Gastrocnemius medialis (tissue), 4 donors: Measurements from ENCODE around the gene HLA-DMA. TPM values are rescaled to one million over a fixed set of nuclear protein-coding genes. Genes with fewer than 3 reads are reported as not detected.
A peak's percentile ranks its signal among the peaks of the same experiment; 100 is the strongest.

Experiments
- ATAC-seq, 2 donors: fragments of 150-250 bp; one replicate each; pipeline ENCODE4 v1.9.1; 2016
- DNase-seq, 2 donors: peaks; one replicate each; pipeline ENCODE4 v3.0.0-alpha.2; 2019
- H3K27ac ChIP-seq, 4 donors: fragments of 200-600 bp; sonication (generic); 1 replicate in 1 of 4; 2 replicates in 3 of 4; pipeline ENCODE4 v1.5.1; 2016 to 2018; ENCODE audit warnings: mild to moderate bottlenecking in 2 of 4, moderate library complexity in 1 of 4
- H3K27me3 ChIP-seq, 3 donors: fragments of 200-600 bp; sonication (generic) in 2 of 3; 1 replicate in 1 of 3; 2 replicates in 2 of 3; pipeline versions ENCODE4 v1.5.1 to v1.6.0; 2016 to 2019; ENCODE audit warnings: mild to moderate bottlenecking in 1 of 3, moderate library complexity in 1 of 3
- H3K36me3 ChIP-seq, 2 donors: fragments of 200-600 bp; sonication (generic) in 1 of 2; one replicate each; pipeline ENCODE4 v1.5.1; 2017 to 2018
- H3K4me1 ChIP-seq, 2 donors: fragments of 200-600 bp; sonication (generic) in 1 of 2; one replicate each; pipeline ENCODE4 v1.5.1; 2016 to 2017; ENCODE audit warnings: mild to moderate bottlenecking in 2 of 2
- H3K4me3 ChIP-seq, 4 donors: fragments of 200-600 bp; sonication (generic) in 3 of 4; 1 replicate in 1 of 4; 2 replicates in 3 of 4; pipeline ENCODE4 v1.5.1; 2016 to 2019; ENCODE audit warnings: mild to moderate bottlenecking in 2 of 4
- H3K9me3 ChIP-seq, 3 donors: fragments of 200-600 bp; sonication (generic) in 2 of 3; 1 replicate in 1 of 3; 2 replicates in 2 of 3; pipeline ENCODE4 v1.5.1; 2016 to 2019
- CTCF ChIP-seq, 5 experiments: fragments of 450-650 bp in 3 of 5; fragments of 200-600 bp in 2 of 5; sonication (generic) in 2 of 5; IDR thresholded peaks in 4 of 5; conservative IDR thresholded peaks in 1 of 5; 1 replicate in 4 of 5; 2 replicates in 1 of 5; pipeline ENCODE4 v1.5.1; 2016 to 2019; ENCODE audit warnings: antibody characterized with exemption in 5 of 5, mild to moderate bottlenecking in 3 of 5, moderate library complexity in 3 of 5
- POLR2A ChIP-seq, 2 donors: fragments of 450-650 bp; IDR thresholded peaks; one replicate each; pipeline ENCODE4 v1.6.1; 2017; ENCODE audit warnings: antibody characterized with exemption in 2 of 2, mild to moderate bottlenecking in 2 of 2, moderate library complexity in 2 of 2
- in situ Hi-C, 4 donors: fragments of 200-750 bp; cut with MboI; loops; one replicate each; pipeline versions ENCODE4 v1.15.0 to v1.8.0; 2017; ENCODE audit warnings: low sequenced_read_pairs in 4 of 4
- intact Hi-C: fragments of 100-400 bp; cut with DNase I; formaldehyde crosslinking; loops from one replicate; pipeline ENCODE4 v1.15.1; 2023; ENCODE audit warnings: low total_unique reads
- total RNA-seq, 4 donors: library from RNA; depleted of rRNA; stranded (reverse); fragments of >200 nt; gene quantifications; one replicate each; pipeline versions ENCODE4 v1.1.0 to v1.2.3, GENCODE V29; 2016

Gene HLA-DMA
- total RNA-seq, 4 donors from 2014 or later = 3.6 to 22.8 (median 6.3) TPM

GRCh38 chr6:32936239-32937152, 16.4 kb downstream of the HLA-DMA start:
- H3K4me1 ChIP-seq = peaks cover 0 to 11% of the 10 kb centered on the region in 2 donors
- no peaks in the 10 kb centered on the region for H3K27me3 ChIP-seq
- intact Hi-C loops = no loop called here

GRCh38 chr6:32935551-32936238, 17.2 kb downstream of the HLA-DMA start:
- no peak overlapping the region for H3K4me3 ChIP-seq
- H3K36me3 ChIP-seq = no peaks in the 10 kb centered on the region
- DNase-seq (no peak), ATAC-seq (no peak)
- H3K9me3 ChIP-seq = no peaks in the 10 kb centered on the region
- peaks cover 0 to 3% of the 10 kb centered on the region in 2 donors for H3K4me1 ChIP-seq
- no peaks in the 10 kb centered on the region for H3K27me3 ChIP-seq
- intact Hi-C loops (no loop called here), in situ Hi-C loops (loop anchor here in 2 of 4 donors (5.0 to 10.0 kb wide), 3 partner anchors 42 to 52 kb away; no protein-coding TSS in a partner anchor)
- H3K27ac ChIP-seq = no peak overlapping the region
- no peak for TF ChIP-seq POLR2A (IDR thresholded peaks at IDR 0.05)

More at GRCh38 chr6:32936239-32937152, 16.4 kb downstream of the HLA-DMA start:
- no peak for ATAC-seq
- no peaks in the 10 kb centered on the region for H3K9me3 ChIP-seq
- H3K4me3 ChIP-seq = no peak overlapping the region
- DNase-seq = no peak
- no peaks in the 10 kb centered on the region for H3K36me3 ChIP-seq
- H3K27ac ChIP-seq = peak overlapping the region in 1 of 4 donors; percentile 10
- TF ChIP-seq CTCF (IDR thresholded peaks at IDR 0.05 in 4 of 5, conservative IDR thresholded peaks at IDR 0.05 in 1 of 5) = no peak
- TF ChIP-seq POLR2A (IDR thresholded peaks at IDR 0.05) = no peak
- in situ Hi-C loops = loop anchor here in 2 of 4 donors (5.0 to 10.0 kb wide), 3 partner anchors 41 to 52 kb away; no protein-coding TSS in a partner anchor

GRCh38 chr6:32933661-32934085, 19.2 kb downstream of the HLA-DMA start:
- Histone ChIP-seq H3K4me1 (no peaks in the 10 kb centered on the region), H3K4me3 (no peak overlapping the region), H3K27me3 (no peaks in the 10 kb centered on the region), H3K9me3 (no peaks in the 10 kb centered on the region), H3K27ac (no peak overlapping the region), H3K36me3 (no peaks in the 10 kb centered on the region)
- in situ Hi-C loops = loop anchor here in 2 of 4 donors (10.0 kb wide), 1 partner anchor 49 kb away; no protein-coding TSS in a partner anchor
- peak; percentile 54 to 77 for ATAC-seq
- no peak for TF ChIP-seq POLR2A (IDR thresholded peaks at IDR 0.05)
- peak; percentile 74 to 88 (median 86) for TF ChIP-seq CTCF (IDR thresholded peaks at IDR 0.05 in 4 of 5, conservative IDR thresholded peaks at IDR 0.05 in 1 of 5)
- peak; percentile 33 to 70 for DNase-seq
- intact Hi-C loops = loop anchor here (1.0 to 5.0 kb wide), 5 partner anchors 20 to 315 kb away; partner anchors contain the start of gene HLA-DMA

- intact Hi-C loops (loop anchor here (2.0 to 5.0 kb wide), 2 partner anchors 45 to 317 kb away; no protein-coding TSS in a partner anchor), in situ Hi-C loops (loop anchor here in 2 of 4 donors (10.0 kb wide), 1 partner anchor 47 kb away; no protein-coding TSS in a partner anchor)
- TF ChIP-seq POLR2A (IDR thresholded peaks at IDR 0.05) (no peak), CTCF (IDR thresholded peaks at IDR 0.05 in 4 of 5, conservative IDR thresholded peaks at IDR 0.05 in 1 of 5) (no peak)
These were observed 20.6 kb downstream of the HLA-DMA start for GRCh38 chr6:32932132-32932868.

More at GRCh38 chr6:32932132-32932868, 20.6 kb downstream of the HLA-DMA start:
- no peaks in the 10 kb centered on the region for H3K4me1 ChIP-seq
- H3K4me3 ChIP-seq = no peak overlapping the region
- no peaks in the 10 kb centered on the region for H3K36me3 ChIP-seq
- DNase-seq (no peak), ATAC-seq (no peak)
- H3K27me3 ChIP-seq = no peaks in the 10 kb centered on the region
- no peaks in the 10 kb centered on the region for H3K9me3 ChIP-seq
- H3K27ac ChIP-seq = no peak overlapping the region
